K562 (cell line): ENCODE measurements around the gene SHB. TPM values are rescaled to one million over a fixed set of nuclear protein-coding genes. Genes with fewer than 3 reads are reported as not detected.

Experiments
- BRCA1 ChIP-seq, 2 experiments: fragments of 450-650 bp in 1 of 2; sonication (generic) in 1 of 2; formaldehyde crosslinking in 1 of 2; IDR thresholded peaks; 2 replicates each; pipeline versions ENCODE4 v1.5.0 to v1.6.1; 2017 to 2020; ENCODE audit warnings: mild to moderate bottlenecking in 1 of 2, missing genetic modification reagents in 1 of 2
- CBX2 ChIP-seq: fragments of 200-600 bp; sonication (generic); IDR thresholded peaks from one replicate; pipeline ENCODE4 v1.6.1; 2012; ENCODE audit warnings: mild to moderate bottlenecking, low read length, inconsistent platforms; ENCODE audit not compliant: insufficient read depth, poor library complexity, severe bottlenecking
- CC2D1A ChIP-seq: fragments of 450-650 bp; IDR thresholded peaks from 2 replicates; pipeline ENCODE4 v1.6.1; 2017; ENCODE audit warnings: mild to moderate bottlenecking
- E2F6 ChIP-seq, 2 experiments: IDR thresholded peaks; 2 replicates each; pipeline ENCODE4 v1.6.1; 2011; ENCODE audit warnings: borderline replicate concordance in 1 of 2, control low read depth in 1 of 2, low read depth in 1 of 2, low read length in 1 of 2, mild to moderate bottlenecking in 1 of 2, mixed read lengths in 1 of 2, moderate library complexity in 1 of 2; ENCODE audit not compliant: insufficient read depth in 1 of 2, insufficient read length in 1 of 2, poor library complexity in 1 of 2, severe bottlenecking in 1 of 2; ENCODE audit errors: extremely low read depth in 1 of 2
- HMGN3 ChIP-seq: IDR thresholded peaks from 2 replicates; pipeline ENCODE4 v1.6.1; 2011; ENCODE audit warnings: borderline replicate concordance, low read depth, mild to moderate bottlenecking, mixed read lengths, low read length; ENCODE audit not compliant: insufficient read length; ENCODE audit errors: extremely low read depth
- MAX ChIP-seq: sonication (generic); formaldehyde crosslinking; IDR thresholded peaks from 2 replicates; pipeline ENCODE4 v1.9.0; 2022; ENCODE audit warnings: mild to moderate bottlenecking, missing genetic modification reagents
- MYNN ChIP-seq, 2 experiments: sonication (generic); formaldehyde crosslinking in 1 of 2; IDR thresholded peaks; 2 replicates each; pipeline versions ENCODE4 v1.5.0 to v1.6.1; 2016 to 2020; ENCODE audit warnings: antibody characterized with exemption in 1 of 2, missing genetic modification reagents in 1 of 2
- NFE2 ChIP-seq: IDR thresholded peaks from 2 replicates; pipeline ENCODE4 v1.6.1; 2014; ENCODE audit warnings: antibody characterized with exemption, low read depth
- RBBP5 ChIP-seq: fragments of 200-600 bp; sonication (generic); IDR thresholded peaks from 2 replicates; pipeline ENCODE4 v1.6.1; 2012; ENCODE audit warnings: borderline replicate concordance, mild to moderate bottlenecking, low read length, control low read depth, inconsistent platforms; ENCODE audit not compliant: insufficient read depth, poor library complexity, severe bottlenecking
- RBM17 ChIP-seq: fragments of 200-400 bp; formaldehyde crosslinking; IDR thresholded peaks from 2 replicates; pipeline ENCODE4 v1.6.1; 2017; ENCODE audit warnings: low read depth, mild to moderate bottlenecking, low read length, borderline replicate concordance
- STAG1 ChIP-seq: sonication (generic); formaldehyde crosslinking; IDR thresholded peaks from 2 replicates; pipeline ENCODE4 v1.5.0; 2020; ENCODE audit warnings: missing genetic modification reagents, borderline replicate concordance
- TSHZ1 ChIP-seq: fragments of 250-450 bp; sonication (Bioruptor Pico); IDR thresholded peaks from 2 replicates; pipeline ENCODE4 v1.4.0; 2020; ENCODE audit warnings: mild to moderate bottlenecking, moderate library complexity
- YY1 ChIP-seq, 3 experiments: IDR thresholded peaks; 2 replicates each; pipeline ENCODE4 v1.6.1; 2011; ENCODE audit warnings: low read length in 2 of 3, mild to moderate bottlenecking in 2 of 3, moderate library complexity in 2 of 3, borderline replicate concordance in 1 of 3, control low read depth in 1 of 3, low read depth in 1 of 3; ENCODE audit not compliant: insufficient read depth in 3 of 3, insufficient replicate concordance in 2 of 3, control insufficient read depth in 1 of 3, insufficient read length in 1 of 3; ENCODE audit errors: extremely low read depth in 1 of 3
- polyA plus RNA-seq, 8 experiments: library from polyadenylated mRNA; depleted of rRNA in 4 of 8; stranded (reverse) in 5 of 8; unstranded in 3 of 8; fragments of >200 nt; fragmentation: Nextera tagmentation in 2 of 8; fragmentation: Illumina TruSeq in 1 of 8; extraction: Ambion mirVana in 2 of 8; extraction: Trizol in 1 of 8; gene quantifications; 2 replicates each; pipeline versions ENCODE4 v1.2.1 to v1.2.3, GENCODE V29; 2011 to 2014; ENCODE audit warnings: inconsistent platforms in 1 of 8, missing spikeins in 1 of 8
- total RNA-seq, 7 experiments: library from RNA; depleted of rRNA in 6 of 7; stranded (reverse); fragments of >200 nt in 6 of 7; fragmentation: Illumina TruSeq in 2 of 7; extraction: Trizol in 2 of 7; gene quantifications; 2 replicates each; pipeline versions ENCODE4 v1.2.1 to v1.2.3, GENCODE V29; 2011 to 2021; ENCODE audit warnings: low replicate concordance in 1 of 7
- TF ChIP-seq, protein P1 (sequence below): sonication (generic); formaldehyde crosslinking; IDR thresholded peaks from 2 replicates; pipeline ENCODE4 v1.8.1; 2023; ENCODE audit warnings: mild to moderate bottlenecking, missing genetic modification reagents
- TF ChIP-seq, protein P2 (sequence below): fragments of 200-800 bp; sonication (Bioruptor generic); IDR thresholded peaks from 2 replicates; pipeline ENCODE4 v1.6.1; 2017; ENCODE audit warnings: missing genetic modification characterization, missing compliant biosample characterization

SHB gene
- total and polyA plus RNA-seq, 9 of the 15 experiments (the other 6 are each of a cell fraction or from before 2014, with no cell fraction given), result 0.78 to 16.0 (median 5.3) TPM

GRCh38 chr9:38067859-38068681 lies 957 bp downstream of the SHB start (continued):
- TF ChIP-seq CBX2, result no peak
- no peak for TF ChIP-seq NFE2
- TF ChIP-seq MAX (CRISPR knock-in tag), result peak; percentile 44; the same call in 1 of the 2 replicates
- TF ChIP-seq, protein P1, sequence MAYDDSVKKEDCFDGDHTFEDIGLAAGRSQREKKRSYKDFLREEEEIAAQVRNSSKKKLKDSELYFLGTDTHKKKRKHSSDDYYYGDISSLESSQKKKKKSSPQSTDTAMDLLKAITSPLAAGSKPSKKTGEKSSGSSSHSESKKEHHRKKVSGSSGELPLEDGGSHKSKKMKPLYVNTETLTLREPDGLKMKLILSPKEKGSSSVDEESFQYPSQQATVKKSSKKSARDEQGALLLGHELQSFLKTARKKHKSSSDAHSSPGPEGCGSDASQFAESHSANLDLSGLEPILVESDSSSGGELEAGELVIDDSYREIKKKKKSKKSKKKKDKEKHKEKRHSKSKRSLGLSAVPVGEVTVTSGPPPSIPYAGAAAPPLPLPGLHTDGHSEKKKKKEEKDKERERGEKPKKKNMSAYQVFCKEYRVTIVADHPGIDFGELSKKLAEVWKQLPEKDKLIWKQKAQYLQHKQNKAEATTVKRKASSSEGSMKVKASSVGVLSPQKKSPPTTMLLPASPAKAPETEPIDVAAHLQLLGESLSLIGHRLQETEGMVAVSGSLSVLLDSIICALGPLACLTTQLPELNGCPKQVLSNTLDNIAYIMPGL (CRISPR knock-in tag), result no peak
- TF ChIP-seq CC2D1A, result no peak
- peak; percentile 68 for TF ChIP-seq RBBP5
- peak; percentile 51; the same call in 1 of the 2 replicates for TF ChIP-seq STAG1 (CRISPR knock-in tag)
- TF ChIP-seq BRCA1 (IDR thresholded peaks at IDR 0.05), result no peak
- peak; percentile 94; the same call in 1 of the 2 replicates for TF ChIP-seq BRCA1 (CRISPR knock-in tag; IDR thresholded peaks at IDR 0.05)
- TF ChIP-seq YY1 (IDR thresholded peaks at IDR 0.05; ENCODE audit: borderline replicate concordance in 1 of 3, control insufficient read depth in 1 of 3, extremely low read depth in 1 of 3, insufficient read depth in 3 of 3, insufficient read length in 1 of 3, insufficient replicate concordance in 2 of 3, low read depth in 1 of 3, low read length in 2 of 3), result peak in 1 of 3 experiments; percentile 14
- TF ChIP-seq, protein P2, sequence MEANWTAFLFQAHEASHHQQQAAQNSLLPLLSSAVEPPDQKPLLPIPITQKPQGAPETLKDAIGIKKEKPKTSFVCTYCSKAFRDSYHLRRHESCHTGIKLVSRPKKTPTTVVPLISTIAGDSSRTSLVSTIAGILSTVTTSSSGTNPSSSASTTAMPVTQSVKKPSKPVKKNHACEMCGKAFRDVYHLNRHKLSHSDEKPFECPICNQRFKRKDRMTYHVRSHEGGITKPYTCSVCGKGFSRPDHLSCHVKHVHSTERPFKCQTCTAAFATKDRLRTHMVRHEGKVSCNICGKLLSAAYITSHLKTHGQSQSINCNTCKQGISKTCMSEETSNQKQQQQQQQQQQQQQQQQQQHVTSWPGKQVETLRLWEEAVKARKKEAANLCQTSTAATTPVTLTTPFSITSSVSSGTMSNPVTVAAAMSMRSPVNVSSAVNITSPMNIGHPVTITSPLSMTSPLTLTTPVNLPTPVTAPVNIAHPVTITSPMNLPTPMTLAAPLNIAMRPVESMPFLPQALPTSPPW (CRISPR knock-in tag), result no peak
- TF ChIP-seq HMGN3, result peak; percentile 32
- no peak for TF ChIP-seq RBM17
- TF ChIP-seq TSHZ1 (CRISPR knock-in tag), result no peak
- no peak for TF ChIP-seq MYNN (IDR thresholded peaks at IDR 0.05)
- 0 out of 2 replicates have a peak, but pooled peaks have one; percentile 14 for TF ChIP-seq MYNN (CRISPR knock-in tag; IDR thresholded peaks at IDR 0.05)
- TF ChIP-seq E2F6 (IDR thresholded peaks at IDR 0.05; ENCODE audit: borderline replicate concordance in 1 of 2, extremely low read depth in 1 of 2, insufficient read depth in 1 of 2, insufficient read length in 1 of 2, low read depth in 1 of 2, low read length in 1 of 2, poor library complexity in 1 of 2, severe bottlenecking in 1 of 2), result peak; percentile 52 to 85
